ENCODE results near the gene CD34.

CD34 gene

GRCh38 chr1:207911856-207912760, 1.2 kb upstream of the CD34 start:
- Histone ChIP-seq H3K36me3 (ENCODE audit: control insufficient read depth in 2 of 2, insufficient read depth in 1 of 2, low read length in 2 of 2) (no peaks in the 10 kb centered on the region), H3K4me1 (ENCODE audit: control insufficient read depth, insufficient read depth, low read length) (no peaks in the 10 kb centered on the region), H3K9me3 (ENCODE audit: control insufficient read depth, insufficient read depth, low read depth, low read length) (no peaks in the 10 kb centered on the region), H3K27ac (ENCODE audit: extremely low read depth, low read depth, low read length) (no peak overlapping the region), H3K4me3 (ENCODE audit: low read depth, low read length) (no peak overlapping the region)
- no peak for TF ChIP-seq ZNF704 (tag by site-specific recombination; IDR thresholded peaks at IDR 0.05)
- no peak for TF ChIP-seq ZBTB7A (tag by site-specific recombination; IDR thresholded peaks at IDR 0.05; ENCODE audit: low read depth)
- no peak for TF ChIP-seq ZFP3 (tag by site-specific recombination; IDR thresholded peaks at IDR 0.05; ENCODE audit: low read depth)
- no peak for TF ChIP-seq ZNF473 (tag by site-specific recombination; IDR thresholded peaks at IDR 0.05)
- no peak for TF ChIP-seq ZNF530 (tag by site-specific recombination; IDR thresholded peaks at IDR 0.05; ENCODE audit: low read depth)
- TF ChIP-seq ZNF561 (tag by site-specific recombination; IDR thresholded peaks at IDR 0.05; ENCODE audit: borderline replicate concordance), result no peak
- no peak for TF ChIP-seq ZNF48 (tag by site-specific recombination; IDR thresholded peaks at IDR 0.05)
- TF ChIP-seq ZNF701 (tag by site-specific recombination; IDR thresholded peaks at IDR 0.05), result no peak
- no peak for TF ChIP-seq ZNF514 (tag by site-specific recombination; IDR thresholded peaks at IDR 0.05)
- no peak for TF ChIP-seq PRDM4 (tag by site-specific recombination; IDR thresholded peaks at IDR 0.05)
- TF ChIP-seq ZNF558 (tag by site-specific recombination; IDR thresholded peaks at IDR 0.05), result no peak
- TF ChIP-seq ZFP69B (tag by site-specific recombination; IDR thresholded peaks at IDR 0.05), result no peak
- ChIA-PET POLR2A (interaction anchor here (1.1 kb wide), 1 partner anchor 13 kb away, joined by 3 read pairs; no protein-coding TSS in a partner anchor), CTCF (interaction anchor here (0.7 to 2.2 kb wide), 4 partner anchors 24 to 82 kb away, joined by 3 to 9 read pairs (median 3); no protein-coding TSS in a partner anchor)

- no peak overlapping the region for H3K27ac ChIP-seq (ENCODE audit: extremely low read depth, low read depth, low read length)
- no peak overlapping the region for H3K4me3 ChIP-seq (ENCODE audit: low read depth, low read length)
- no peaks in the 10 kb centered on the region for H3K36me3 ChIP-seq (ENCODE audit: control insufficient read depth in 2 of 2, insufficient read depth in 1 of 2, low read length in 2 of 2)
- no peaks in the 10 kb centered on the region for H3K4me1 ChIP-seq (ENCODE audit: control insufficient read depth, insufficient read depth, low read length)
- no peak for TF ChIP-seq ZNF596 (tag by site-specific recombination; IDR thresholded peaks at IDR 0.05)
- TF ChIP-seq ZNF580 (tag by site-specific recombination; IDR thresholded peaks at IDR 0.05), result no peak
- TF ChIP-seq ZBTB11 (tag by site-specific recombination; conservative IDR thresholded peaks at IDR 0.05; ENCODE audit: low read depth), result no peak
- TF ChIP-seq ZNF670 (tag by site-specific recombination; IDR thresholded peaks at IDR 0.05; ENCODE audit: low read depth), result no peak
- no peak for TF ChIP-seq ZNF248 (tag by site-specific recombination; IDR thresholded peaks at IDR 0.05)
- TF ChIP-seq ZNF513 (tag by site-specific recombination; IDR thresholded peaks at IDR 0.05), result no peak
- TF ChIP-seq ZSCAN18 (tag by site-specific recombination; IDR thresholded peaks at IDR 0.05), result no peak
- TF ChIP-seq ZNF10 (tag by site-specific recombination; IDR thresholded peaks at IDR 0.05), result no peak
- no peak for TF ChIP-seq HOXC10 (CRISPR knock-in tag; IDR thresholded peaks at IDR 0.05)
- ChIA-PET CTCF (interaction anchor here (0.6 to 2.5 kb wide), 3 partner anchors 25 to 113 kb away, joined by 5 to 14 read pairs (median 7); no protein-coding TSS in a partner anchor), POLR2A (no interaction called here)
- H3K9me3 ChIP-seq (ENCODE audit: control insufficient read depth, insufficient read depth, low read depth, low read length), result no peaks in the 10 kb centered on the region
Observed at GRCh38 chr1:207909687-207910086, 1.2 kb downstream of the CD34 start.

Measured in HEK293 (cell line).